SK-N-MC (cell line): Measurements from ENCODE around the gene NEDD4L.

Experiments
- EZH2 ChIP-seq: fragments of 200-600 bp; sonication (generic); IDR thresholded peaks from one replicate; pipeline ENCODE4 v1.6.1; 2017; ENCODE audit warnings: antibody characterized with exemption
- FOXP2 ChIP-seq: optimal IDR thresholded peaks from 2 replicates; pipeline ENCODE3; 2011; ENCODE audit warnings: mild to moderate bottlenecking, moderate library complexity; ENCODE audit not compliant: insufficient read depth; ENCODE audit errors: extremely low read length, control extremely low read depth
- POLR2AphosphoS5 ChIP-seq: IDR thresholded peaks from 2 replicates; pipeline ENCODE4 v1.6.1; 2012; ENCODE audit warnings: mild to moderate bottlenecking, low read depth, low read length, borderline replicate concordance

- TF ChIP-seq EZH2 (no peak), POLR2AphosphoS5 (no peak), FOXP2 (no peak)
Observed at GRCh38 chr18:58034370-58034769, 9.7 kb upstream of the NEDD4L start.
